ENCODE data around the gene TAOK1.

The TAOK1 gene

DNA sequence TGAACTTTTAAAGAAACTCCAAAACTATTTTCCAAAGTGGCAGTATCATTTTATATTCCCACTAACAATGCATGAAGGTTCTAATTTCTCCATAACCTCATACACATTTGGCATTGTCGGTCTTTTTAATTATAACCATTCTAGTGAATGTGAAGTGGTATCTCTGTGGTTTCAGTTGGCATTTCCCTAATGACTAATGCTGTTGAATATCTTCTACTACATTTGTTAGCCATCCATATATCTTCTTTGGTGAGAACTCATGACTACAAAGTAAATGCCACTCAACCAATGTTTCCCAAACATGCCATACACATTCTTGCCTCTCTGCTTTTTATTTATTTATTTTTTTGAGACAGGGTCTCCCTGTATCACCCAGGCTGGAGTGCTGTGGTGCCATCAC, 31.7 kb upstream of the TAOK1 start:
- H3K4me3 ChIP-seq (ENCODE audit: low read length): no peak overlapping the region
- no peaks in the 10 kb centered on the region for H3K9me3 ChIP-seq (ENCODE audit: low read length)
- no peaks in the 10 kb centered on the region for H3K27me3 ChIP-seq (ENCODE audit: insufficient read depth, low read length)
- H3K36me3 ChIP-seq (ENCODE audit: insufficient read depth, low read length): no peaks in the 10 kb centered on the region
- H3K4me1 ChIP-seq (ENCODE audit: insufficient read depth, low read length): no peaks in the 10 kb centered on the region
- H2AFZ ChIP-seq (ENCODE audit: low read depth, low read length): no peak overlapping the region

GRCh38 chr17:29359777-29360176, 30.4 kb upstream of the TAOK1 start:
- Histone ChIP-seq H2AFZ (ENCODE audit: low read depth, low read length) (no peak overlapping the region), H3K36me3 (ENCODE audit: insufficient read depth, low read length) (no peaks in the 10 kb centered on the region), H3K4me3 (ENCODE audit: low read length) (no peak overlapping the region), H3K27me3 (ENCODE audit: insufficient read depth, low read length) (no peaks in the 10 kb centered on the region), H3K4me1 (ENCODE audit: insufficient read depth, low read length) (no peaks in the 10 kb centered on the region), H3K9me3 (ENCODE audit: low read length) (no peaks in the 10 kb centered on the region)

DNA sequence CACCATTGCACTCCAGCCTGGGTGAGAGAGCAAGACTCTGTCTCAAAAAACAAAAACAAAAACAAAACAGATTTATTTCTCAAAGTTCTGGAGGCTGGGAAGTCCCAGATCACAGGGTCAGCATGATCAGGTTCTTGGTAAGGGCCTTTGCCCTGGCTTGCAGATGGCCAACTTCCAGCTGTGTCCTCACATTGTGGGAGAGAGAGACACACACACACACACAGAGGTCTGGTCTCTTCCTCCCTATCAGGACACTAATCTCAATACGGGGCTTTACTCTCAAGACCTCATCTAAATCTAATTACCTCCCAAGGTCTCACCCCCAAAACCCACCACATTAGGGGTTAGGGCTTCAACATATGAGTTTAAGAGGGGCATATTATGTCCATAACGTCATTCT, 26.4 kb upstream of the TAOK1 start:
- Histone ChIP-seq H3K4me1 (ENCODE audit: insufficient read depth, low read length) (peaks cover 10% of the 10 kb centered on the region), H2AFZ (ENCODE audit: low read depth, low read length) (no peak overlapping the region), H3K27me3 (ENCODE audit: insufficient read depth, low read length) (no peaks in the 10 kb centered on the region), H3K9me3 (ENCODE audit: low read length) (no peaks in the 10 kb centered on the region), H3K36me3 (ENCODE audit: insufficient read depth, low read length) (no peaks in the 10 kb centered on the region), H3K4me3 (ENCODE audit: low read length) (no peak overlapping the region)

DNA sequence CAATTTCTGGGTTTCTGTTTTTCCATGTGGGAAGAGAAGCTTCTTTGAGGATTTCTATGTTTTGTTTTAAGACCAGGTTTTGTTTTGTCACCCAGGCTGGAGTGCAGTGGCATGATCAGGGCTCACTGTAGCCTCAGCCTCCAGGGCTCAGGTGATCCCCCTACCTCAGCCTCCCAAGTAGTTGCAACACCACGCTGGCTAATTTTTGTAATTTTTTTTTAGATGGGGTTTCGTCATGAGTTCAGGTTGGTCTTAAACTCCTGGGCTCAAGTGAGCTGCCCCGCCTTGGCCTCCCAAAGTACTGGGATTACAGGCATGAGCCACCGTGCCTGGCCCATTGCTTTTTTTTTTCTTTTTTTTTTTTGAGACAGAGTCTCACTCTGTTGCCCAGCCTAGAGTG, 25.5 kb upstream of the TAOK1 start:
- Histone ChIP-seq H2AFZ (ENCODE audit: low read depth, low read length) (no peak overlapping the region), H3K4me1 (ENCODE audit: insufficient read depth, low read length) (peaks cover 20% of the 10 kb centered on the region), H3K27me3 (ENCODE audit: insufficient read depth, low read length) (no peaks in the 10 kb centered on the region), H3K9me3 (ENCODE audit: low read length) (no peaks in the 10 kb centered on the region), H3K4me3 (ENCODE audit: low read length) (no peak overlapping the region), H3K36me3 (ENCODE audit: insufficient read depth, low read length) (no peaks in the 10 kb centered on the region)

GRCh38 chr17:29368161-29368560, 22.0 kb upstream of the TAOK1 start:
- H3K27me3 ChIP-seq (ENCODE audit: insufficient read depth, low read length): no peaks in the 10 kb centered on the region
- H3K4me3 ChIP-seq (ENCODE audit: low read length): no peak overlapping the region
- no peaks in the 10 kb centered on the region for H3K9me3 ChIP-seq (ENCODE audit: low read length)
- peaks cover 27% of the 10 kb centered on the region for H3K4me1 ChIP-seq (ENCODE audit: insufficient read depth, low read length)
- no peaks in the 10 kb centered on the region for H3K36me3 ChIP-seq (ENCODE audit: insufficient read depth, low read length)
- H2AFZ ChIP-seq (ENCODE audit: low read depth, low read length): no peak overlapping the region

GRCh38 chr17:29368926-29369325, 21.2 kb upstream of the TAOK1 start:
- Histone ChIP-seq H3K27me3 (ENCODE audit: insufficient read depth, low read length) (no peaks in the 10 kb centered on the region), H3K4me1 (ENCODE audit: insufficient read depth, low read length) (peaks cover 27% of the 10 kb centered on the region), H3K9me3 (ENCODE audit: low read length) (no peaks in the 10 kb centered on the region), H3K36me3 (ENCODE audit: insufficient read depth, low read length) (no peaks in the 10 kb centered on the region), H3K4me3 (ENCODE audit: low read length) (no peak overlapping the region), H2AFZ (ENCODE audit: low read depth, low read length) (no peak overlapping the region)

DNA sequence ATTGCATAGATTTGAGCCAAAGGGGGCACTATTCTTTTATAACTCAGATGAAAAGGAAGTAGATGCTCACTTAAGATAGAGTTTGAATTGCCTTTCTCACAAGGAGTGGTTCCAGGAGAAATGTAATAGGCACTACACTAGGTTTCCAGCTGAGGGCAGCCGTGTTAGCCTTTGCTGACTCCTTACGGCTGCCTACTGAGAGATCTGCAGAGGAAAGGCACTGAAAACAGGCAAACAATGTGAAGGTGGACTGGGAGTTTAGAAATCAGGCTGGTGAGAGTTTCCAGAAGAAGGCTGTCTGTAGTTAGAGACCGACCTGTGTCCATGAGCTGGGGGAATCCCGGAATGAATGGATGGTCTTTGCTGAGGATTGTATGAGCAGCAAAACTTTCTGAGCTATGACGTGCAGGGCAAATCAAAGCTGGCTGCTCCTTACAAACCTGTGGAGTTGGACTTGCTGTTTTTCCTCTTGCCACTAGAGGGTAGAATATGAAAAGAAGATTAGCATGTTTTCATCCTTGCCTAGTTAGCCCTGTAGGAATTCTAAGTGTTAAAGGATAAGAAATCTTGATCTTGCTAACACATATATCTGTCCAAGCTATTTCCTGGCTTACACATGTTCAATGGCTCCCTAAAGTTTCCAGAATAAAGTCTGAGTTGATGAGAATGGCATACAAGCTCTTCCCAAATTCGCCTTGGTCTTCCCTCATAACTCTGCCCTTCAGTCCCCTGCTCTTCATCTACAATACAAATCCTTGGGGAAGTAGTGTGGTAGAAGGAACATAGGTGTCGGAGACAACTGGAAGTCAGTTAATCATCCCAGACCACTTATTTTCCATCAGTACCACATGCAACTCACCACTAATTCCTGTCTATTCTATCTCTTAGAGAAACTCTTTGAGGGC, 20.1 kb upstream of the TAOK1 start:
- Histone ChIP-seq H3K4me3 (ENCODE audit: low read length) (peak overlapping the region; percentile 14), H3K4me1 (ENCODE audit: insufficient read depth, low read length) (peaks cover 37% of the 10 kb centered on the region), H2AFZ (ENCODE audit: low read depth, low read length) (no peak overlapping the region), H3K9me3 (ENCODE audit: low read length) (no peaks in the 10 kb centered on the region), H3K27me3 (ENCODE audit: insufficient read depth, low read length) (no peaks in the 10 kb centered on the region), H3K36me3 (ENCODE audit: insufficient read depth, low read length) (no peaks in the 10 kb centered on the region)

DNA sequence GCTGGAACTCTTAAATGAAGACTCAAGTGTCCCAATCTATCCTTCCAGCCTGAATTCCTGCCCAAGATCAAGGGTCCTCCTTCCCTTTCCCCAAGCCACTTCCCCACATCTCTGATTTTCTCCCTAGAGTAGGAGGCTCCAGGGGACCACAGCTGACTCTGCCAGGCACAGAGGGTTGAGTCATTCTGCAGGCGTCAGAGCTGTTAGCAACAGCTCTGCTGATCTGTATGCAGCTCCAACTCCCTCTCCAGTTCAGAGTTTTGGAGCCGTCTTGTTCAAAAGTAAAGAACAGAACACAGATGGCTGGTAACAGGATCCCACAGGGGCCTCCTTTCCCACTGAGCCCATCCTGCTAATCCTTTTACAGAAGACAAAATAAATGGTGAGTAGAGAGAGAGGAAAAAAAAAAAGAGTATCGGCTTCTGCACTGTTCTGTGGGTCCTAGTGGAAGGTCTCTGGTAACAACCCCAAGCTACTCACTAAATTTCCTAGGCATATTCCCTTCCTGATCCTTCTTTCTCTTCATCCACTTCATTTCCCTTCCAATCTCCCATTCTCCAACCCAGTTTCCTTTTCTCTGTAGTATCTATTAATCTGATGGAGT, 13.4 kb upstream of the TAOK1 start:
- H3K36me3 ChIP-seq (ENCODE audit: insufficient read depth, low read length): no peaks in the 10 kb centered on the region
- peaks cover 39% of the 10 kb centered on the region for H3K4me1 ChIP-seq (ENCODE audit: insufficient read depth, low read length)
- H2AFZ ChIP-seq (ENCODE audit: low read depth, low read length): peak overlapping the region; percentile 43
- H3K4me3 ChIP-seq (ENCODE audit: low read length): peak overlapping the region; percentile 36
- no peaks in the 10 kb centered on the region for H3K9me3 ChIP-seq (ENCODE audit: low read length)
- H3K27me3 ChIP-seq (ENCODE audit: insufficient read depth, low read length): no peaks in the 10 kb centered on the region

DNA sequence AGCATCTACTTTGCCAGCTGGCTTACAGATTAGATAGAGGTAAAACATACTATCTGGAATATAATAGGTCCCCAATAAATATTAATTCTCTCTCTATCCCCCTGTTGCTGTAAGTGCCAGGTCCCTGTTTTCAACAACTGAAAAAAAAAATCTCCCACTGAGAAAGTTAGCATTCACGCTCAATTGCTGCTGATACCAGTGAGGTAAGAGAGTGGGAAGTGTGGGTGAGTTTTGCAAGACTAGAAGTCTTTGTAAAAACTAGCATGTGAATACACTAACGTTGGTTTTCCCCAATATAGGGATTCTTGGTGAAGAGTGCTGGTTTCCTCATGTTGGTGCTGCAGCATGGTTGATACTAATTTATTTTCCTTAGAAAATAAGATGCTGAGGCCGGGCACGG, 11.7 kb upstream of the TAOK1 start:
- peaks cover 39% of the 10 kb centered on the region for H3K4me1 ChIP-seq (ENCODE audit: insufficient read depth, low read length)
- H3K9me3 ChIP-seq (ENCODE audit: low read length): no peaks in the 10 kb centered on the region
- no peak overlapping the region for H2AFZ ChIP-seq (ENCODE audit: low read depth, low read length)
- H3K4me3 ChIP-seq (ENCODE audit: low read length): no peak overlapping the region
- H3K27me3 ChIP-seq (ENCODE audit: insufficient read depth, low read length): no peaks in the 10 kb centered on the region
- no peaks in the 10 kb centered on the region for H3K36me3 ChIP-seq (ENCODE audit: insufficient read depth, low read length)

GRCh38 chr17:29379084-29379991, 10.8 kb upstream of the TAOK1 start:
- Histone ChIP-seq H3K36me3 (ENCODE audit: insufficient read depth, low read length) (no peaks in the 10 kb centered on the region), H3K4me3 (ENCODE audit: low read length) (no peak overlapping the region), H3K27me3 (ENCODE audit: insufficient read depth, low read length) (no peaks in the 10 kb centered on the region), H2AFZ (ENCODE audit: low read depth, low read length) (no peak overlapping the region), H3K4me1 (ENCODE audit: insufficient read depth, low read length) (peaks cover 37% of the 10 kb centered on the region), H3K9me3 (ENCODE audit: low read length) (no peaks in the 10 kb centered on the region)

DNA sequence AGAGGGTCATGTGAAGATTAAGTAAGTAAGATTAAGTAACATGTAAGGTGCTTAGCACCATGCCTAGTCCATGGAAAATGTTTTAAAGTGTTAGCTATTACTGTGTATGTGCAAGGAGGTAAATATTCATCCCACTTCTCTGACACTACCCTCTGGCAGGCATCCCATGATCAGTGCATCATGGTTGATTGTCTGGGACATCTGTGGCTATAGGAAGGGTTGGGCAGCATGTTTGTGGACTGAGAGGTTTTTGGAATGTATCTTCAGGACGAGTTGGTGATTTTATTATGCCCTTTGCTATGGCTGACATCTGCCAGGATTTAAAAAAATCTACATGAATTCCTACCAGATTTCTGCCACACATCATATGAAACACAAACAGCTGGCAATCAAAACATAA, 6.5 kb upstream of the TAOK1 start:
- Histone ChIP-seq H2AFZ (ENCODE audit: low read depth, low read length) (no peak overlapping the region), H3K27me3 (ENCODE audit: insufficient read depth, low read length) (no peaks in the 10 kb centered on the region), H3K9me3 (ENCODE audit: low read length) (no peaks in the 10 kb centered on the region)

GRCh38 chr17:29384901-29385300, 5.3 kb upstream of the TAOK1 start:
- H3K27me3 ChIP-seq (ENCODE audit: insufficient read depth, low read length): no peaks in the 10 kb centered on the region
- H3K4me3 ChIP-seq (ENCODE audit: low read length): no peak overlapping the region
- H2AFZ ChIP-seq (ENCODE audit: low read depth, low read length): no peak overlapping the region
- peaks cover 7% of the 10 kb centered on the region for H3K4me1 ChIP-seq (ENCODE audit: insufficient read depth, low read length)
- no peaks in the 10 kb centered on the region for H3K36me3 ChIP-seq (ENCODE audit: insufficient read depth, low read length)
- no peaks in the 10 kb centered on the region for H3K9me3 ChIP-seq (ENCODE audit: low read length)

More for the DNA sequence above, 6.5 kb upstream of the TAOK1 start:
- Histone ChIP-seq H3K4me3 (ENCODE audit: low read length) (no peak overlapping the region), H3K4me1 (ENCODE audit: insufficient read depth, low read length) (peaks cover 11% of the 10 kb centered on the region), H3K36me3 (ENCODE audit: insufficient read depth, low read length) (no peaks in the 10 kb centered on the region)

DNA sequence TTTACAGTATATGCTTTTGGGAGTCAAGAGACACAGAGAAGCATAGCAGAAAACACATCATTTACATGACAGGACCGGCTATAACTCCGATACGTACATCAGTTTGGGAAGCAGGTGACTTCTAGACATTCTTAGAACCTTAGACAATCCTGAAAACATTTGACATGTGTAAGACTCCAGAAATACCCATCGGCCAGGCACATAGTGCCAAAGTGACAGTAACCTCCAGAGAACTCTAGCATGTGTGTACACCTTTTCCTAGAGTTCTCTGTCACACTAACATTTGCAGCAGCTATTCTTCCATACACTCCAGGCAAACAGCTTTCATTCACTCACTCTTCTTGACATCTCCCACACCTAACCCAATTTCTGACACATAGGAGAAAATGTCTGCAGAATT, 3.4 kb upstream of the TAOK1 start:
- Histone ChIP-seq H3K4me3 (ENCODE audit: low read length) (no peak overlapping the region), H3K4me1 (ENCODE audit: insufficient read depth, low read length) (peaks cover 13% of the 10 kb centered on the region)

More for the DNA sequence above, 3.4 kb upstream of the TAOK1 start:
- H3K9me3 ChIP-seq (ENCODE audit: low read length): no peaks in the 10 kb centered on the region
- H2AFZ ChIP-seq (ENCODE audit: low read depth, low read length): no peak overlapping the region
- no peaks in the 10 kb centered on the region for H3K27me3 ChIP-seq (ENCODE audit: insufficient read depth, low read length)
- no peaks in the 10 kb centered on the region for H3K36me3 ChIP-seq (ENCODE audit: insufficient read depth, low read length)
